Measurements from ENCODE around the gene CGB1.

The CGB1 gene

DNA sequence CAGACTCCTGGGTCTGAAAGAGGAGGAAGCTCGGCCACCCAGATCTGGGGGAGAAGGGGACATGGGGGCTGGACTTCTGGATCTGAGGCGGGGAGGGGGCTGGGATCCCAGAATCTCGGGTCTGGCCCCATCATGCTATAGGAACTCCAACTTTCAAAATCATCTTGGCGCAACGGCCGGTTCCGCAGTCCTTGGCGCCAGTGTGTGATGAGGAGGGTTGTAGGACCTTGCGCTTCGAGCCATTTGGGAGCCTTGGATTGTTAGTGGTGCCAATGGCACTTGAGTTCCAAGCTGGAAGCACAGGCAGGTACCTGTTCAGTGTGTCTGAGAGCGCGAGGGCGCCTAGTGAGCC is 42.7 kb downstream of the CGB1 start:
- Histone ChIP-seq H3K9me2 (replicated peaks; ENCODE audit: control insufficient read depth, low read length) (no peaks in the 10 kb centered on the region), H3K27me3 (ENCODE audit: control insufficient read depth, low read length) (no peaks in the 10 kb centered on the region), H3K4me3 (ENCODE audit: low read length) (peak overlapping the region; percentile 81), H3F3A (ENCODE audit: control insufficient read depth, insufficient read depth) (no peaks in the 10 kb centered on the region), H3K9me3 (ENCODE audit: control insufficient read depth, insufficient read depth, low read length) (no peaks in the 10 kb centered on the region), H3K36me3 (ENCODE audit: control insufficient read depth, low read length) (peaks cover 28% of the 10 kb centered on the region), H3K4me1 (ENCODE audit: control insufficient read depth, low read length) (peaks cover 20% of the 10 kb centered on the region), H3K79me2 (ENCODE audit: control insufficient read depth, low read length) (peaks cover 72% of the 10 kb centered on the region), H3K4me2 (ENCODE audit: low read length) (peak overlapping the region; percentile 86), H3K27ac (ENCODE audit: low read depth, low read length) (peak overlapping the region; percentile 75), H4K20me1 (ENCODE audit: control insufficient read depth, insufficient read depth, low read depth, low read length) (peaks cover 4% of the 10 kb centered on the region; the same call in 1 of the 2 replicates)
- TF ChIP-seq, protein P1, sequence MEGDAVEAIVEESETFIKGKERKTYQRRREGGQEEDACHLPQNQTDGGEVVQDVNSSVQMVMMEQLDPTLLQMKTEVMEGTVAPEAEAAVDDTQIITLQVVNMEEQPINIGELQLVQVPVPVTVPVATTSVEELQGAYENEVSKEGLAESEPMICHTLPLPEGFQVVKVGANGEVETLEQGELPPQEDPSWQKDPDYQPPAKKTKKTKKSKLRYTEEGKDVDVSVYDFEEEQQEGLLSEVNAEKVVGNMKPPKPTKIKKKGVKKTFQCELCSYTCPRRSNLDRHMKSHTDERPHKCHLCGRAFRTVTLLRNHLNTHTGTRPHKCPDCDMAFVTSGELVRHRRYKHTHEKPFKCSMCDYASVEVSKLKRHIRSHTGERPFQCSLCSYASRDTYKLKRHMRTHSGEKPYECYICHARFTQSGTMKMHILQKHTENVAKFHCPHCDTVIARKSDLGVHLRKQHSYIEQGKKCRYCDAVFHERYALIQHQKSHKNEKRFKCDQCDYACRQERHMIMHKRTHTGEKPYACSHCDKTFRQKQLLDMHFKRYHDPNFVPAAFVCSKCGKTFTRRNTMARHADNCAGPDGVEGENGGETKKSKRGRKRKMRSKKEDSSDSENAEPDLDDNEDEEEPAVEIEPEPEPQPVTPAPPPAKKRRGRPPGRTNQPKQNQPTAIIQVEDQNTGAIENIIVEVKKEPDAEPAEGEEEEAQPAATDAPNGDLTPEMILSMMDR (IDR thresholded peaks at IDR 0.05; ENCODE audit: low read depth, low read length, poor library complexity, severe bottlenecking), result no peak
- no peak for TF ChIP-seq EZH2phosphoT487 (IDR thresholded peaks at IDR 0.05; ENCODE audit: borderline replicate concordance, low read length)

DNA sequence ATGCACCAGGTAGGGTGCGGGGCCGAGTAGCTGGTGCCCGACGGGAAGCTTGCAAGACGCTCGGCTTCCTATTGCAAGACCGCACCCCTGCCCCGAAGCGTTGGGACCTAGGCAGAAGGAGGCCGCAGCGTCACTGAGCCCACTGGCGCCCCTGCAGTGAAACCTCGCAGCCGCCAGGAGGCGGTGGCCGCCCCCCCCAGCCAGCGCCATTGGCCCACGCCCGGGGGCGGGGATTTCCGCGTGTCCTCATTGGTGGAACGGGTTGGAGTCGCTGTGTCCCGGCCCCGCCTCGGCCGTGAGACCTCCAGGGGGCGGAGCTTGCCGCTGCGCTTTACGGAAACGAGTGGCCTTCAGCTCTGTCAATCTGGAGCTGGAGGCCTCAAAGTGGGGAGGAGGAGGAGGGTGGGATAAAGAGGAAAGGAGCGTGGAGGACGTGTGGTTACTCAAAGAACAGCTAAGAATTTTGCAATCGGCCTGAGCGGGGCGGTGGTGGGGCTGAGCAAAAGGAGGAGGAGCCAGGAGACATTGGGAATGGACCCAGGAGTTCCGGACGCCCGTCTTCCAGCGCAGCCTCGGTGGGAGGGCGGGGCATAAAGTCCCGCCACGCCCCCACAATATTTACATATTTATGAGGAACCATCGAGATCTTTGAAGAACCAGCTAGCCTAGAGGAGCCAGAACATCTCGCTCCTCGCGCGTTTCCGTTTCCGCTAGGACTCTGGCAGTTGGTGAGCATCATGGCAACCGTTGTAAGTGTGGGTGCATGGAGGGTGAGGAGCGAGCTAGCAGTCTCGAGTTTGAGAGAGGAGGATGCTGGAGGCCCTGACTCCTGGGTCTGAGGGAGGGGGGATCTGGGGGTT is 43.3 kb downstream of the CGB1 start, which contains the start of the genes GYS1 and RUVBL2:
TSS of gene GYS1 (minus strand) at position 135 of the 860 bp plus-strand sequence. CDS start 197 bp downstream, outside the sequence.
TSS of gene RUVBL2 (plus strand) at position 713 of the 860 bp plus-strand sequence. CDS start at position 738, 25 bp downstream.
- H3K79me2 ChIP-seq (ENCODE audit: control insufficient read depth, low read length), result peaks cover 66% of the 10 kb centered on the region
- H3K4me1 ChIP-seq (ENCODE audit: control insufficient read depth, low read length), result peaks cover 20% of the 10 kb centered on the region
- H4K20me1 ChIP-seq (ENCODE audit: control insufficient read depth, insufficient read depth, low read depth, low read length), result peaks cover 4% of the 10 kb centered on the region; the same call in 1 of the 2 replicates

DNA sequence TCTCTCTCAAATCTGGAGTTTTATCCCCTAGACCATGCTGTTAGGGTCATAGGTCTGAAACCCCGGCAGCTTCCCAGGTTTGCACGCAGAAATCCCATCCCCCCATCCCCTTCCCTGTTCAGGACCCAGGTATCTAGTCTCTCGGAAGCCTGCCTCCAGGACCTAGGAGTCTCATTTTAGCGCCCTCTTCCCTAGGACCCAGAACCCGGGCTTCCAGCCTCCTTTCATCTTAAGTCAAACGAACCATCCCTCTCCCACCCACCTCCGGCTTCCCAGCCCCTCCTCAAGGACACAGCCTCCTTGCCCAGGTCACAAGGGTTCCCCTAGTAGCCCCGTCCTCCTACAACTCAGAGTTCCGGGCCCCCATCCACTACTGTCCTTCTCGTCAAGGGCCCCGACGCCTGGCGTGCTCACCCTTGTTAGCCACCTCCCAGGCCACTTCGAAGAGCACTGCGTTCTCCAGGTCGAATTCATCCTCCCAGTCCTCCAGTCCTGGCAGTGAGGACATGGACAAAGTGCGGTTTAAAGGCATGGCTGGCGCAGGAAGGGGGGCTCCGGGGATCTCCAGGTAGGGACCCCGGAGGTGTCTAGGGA is 44.0 kb downstream of the CGB1 start:
- Histone ChIP-seq H3K27me3 (ENCODE audit: control insufficient read depth, low read length) (no peaks in the 10 kb centered on the region), H3K27ac (ENCODE audit: low read depth, low read length) (peak overlapping the region; percentile 22), H4K20me1 (ENCODE audit: control insufficient read depth, insufficient read depth, low read depth, low read length) (peaks cover 2% of the 10 kb centered on the region; the same call in 1 of the 2 replicates), H3K4me1 (ENCODE audit: control insufficient read depth, low read length) (peaks cover 20% of the 10 kb centered on the region), H3K36me3 (ENCODE audit: control insufficient read depth, low read length) (peaks cover 30% of the 10 kb centered on the region), H3K4me3 (ENCODE audit: low read length) (peak overlapping the region; percentile 81), H3K79me2 (ENCODE audit: control insufficient read depth, low read length) (peaks cover 59% of the 10 kb centered on the region), H3K9me2 (replicated peaks; ENCODE audit: control insufficient read depth, low read length) (no peaks in the 10 kb centered on the region), H3K9me3 (ENCODE audit: control insufficient read depth, insufficient read depth, low read length) (no peaks in the 10 kb centered on the region), H3K4me2 (ENCODE audit: low read length) (peak overlapping the region; percentile 87), H3F3A (ENCODE audit: control insufficient read depth, insufficient read depth) (no peaks in the 10 kb centered on the region)
- TF ChIP-seq, protein P1 (IDR thresholded peaks at IDR 0.05; ENCODE audit: low read depth, low read length, poor library complexity, severe bottlenecking), result no peak
- no peak for TF ChIP-seq EZH2phosphoT487 (IDR thresholded peaks at IDR 0.05; ENCODE audit: borderline replicate concordance, low read length)

More for the DNA sequence above, 43.3 kb downstream of the CGB1 start, which contains the start of the genes GYS1 and RUVBL2:
- Histone ChIP-seq H3K9me2 (replicated peaks; ENCODE audit: control insufficient read depth, low read length) (no peaks in the 10 kb centered on the region), H3K4me3 (ENCODE audit: low read length) (peak within 1 kb of the TSS; percentile 81), H3K36me3 (ENCODE audit: control insufficient read depth, low read length) (peaks cover 32% of the 10 kb centered on the region), H3K9me3 (ENCODE audit: control insufficient read depth, insufficient read depth, low read length) (no peaks in the 10 kb centered on the region), H3K27ac (ENCODE audit: low read depth, low read length) (peak within 1 kb of the TSS; percentile 75), H3F3A (ENCODE audit: control insufficient read depth, insufficient read depth) (no peaks in the 10 kb centered on the region), H3K27me3 (ENCODE audit: control insufficient read depth, low read length) (no peaks in the 10 kb centered on the region), H3K4me2 (ENCODE audit: low read length) (peak within 1 kb of the TSS; percentile 87)
- TF ChIP-seq EZH2phosphoT487 (IDR thresholded peaks at IDR 0.05; ENCODE audit: borderline replicate concordance, low read length), result no peak
- TF ChIP-seq, protein P1 (IDR thresholded peaks at IDR 0.05; ENCODE audit: low read depth, low read length, poor library complexity, severe bottlenecking), result peak; percentile 79

Measured in DOHH2 (cell line).